ENCODE results near the gene LRPAP1. TPM values are rescaled to one million over a fixed set of nuclear protein-coding genes. Genes with fewer than 3 reads are reported as not detected.

The LRPAP1 gene
- total and polyA plus RNA-seq, 7 donors = 25.2 to 127 (median 87.4) TPM

DNA sequence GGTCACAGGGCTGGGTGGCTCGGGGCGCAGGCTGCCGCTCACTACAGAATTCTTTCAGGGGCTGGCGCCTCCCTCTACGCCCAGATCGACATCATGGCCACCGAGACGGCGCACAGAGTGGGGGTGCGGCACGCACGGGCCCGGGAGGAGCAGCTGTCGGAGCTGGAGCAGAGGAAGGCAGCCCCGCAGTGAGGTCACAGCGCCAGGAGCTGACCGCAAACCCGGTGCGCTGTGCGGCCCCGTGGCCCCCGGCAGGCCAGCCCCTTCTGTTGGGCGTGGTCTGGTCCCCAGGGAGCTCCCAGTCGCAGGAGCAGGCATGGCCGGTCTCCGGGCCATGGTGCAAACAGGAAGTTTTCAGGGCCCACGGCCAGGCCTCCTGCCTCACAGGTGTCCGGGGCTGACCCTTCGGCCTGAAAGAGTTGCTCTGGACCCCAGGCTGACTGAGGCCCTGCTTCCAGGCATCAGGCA, 31.6 kb downstream of the LRPAP1 start:
- no peak for DNase-seq

DNA sequence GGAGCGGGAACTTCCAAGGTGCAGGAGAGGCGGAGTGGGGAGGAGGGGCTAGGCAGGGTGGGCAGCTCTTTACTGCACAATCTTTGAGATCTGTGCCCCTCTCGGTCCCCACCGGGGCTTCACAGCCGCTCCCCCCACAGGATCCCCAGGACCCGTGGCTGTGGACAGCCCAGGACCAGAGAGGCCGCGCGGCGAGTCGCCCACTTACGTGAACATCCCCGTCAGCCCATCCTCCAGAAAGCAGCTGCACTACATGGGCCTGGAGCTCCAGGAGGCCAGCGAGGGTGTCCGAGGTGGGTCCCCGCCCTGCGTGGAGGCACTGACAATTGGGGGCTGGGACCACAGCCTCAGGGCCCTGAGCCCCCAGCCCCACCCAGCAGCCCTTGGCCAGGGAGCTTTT, 32.1 kb downstream of the LRPAP1 start:
- no peak for DNase-seq
- H3K9me3 ChIP-seq = no peaks in the 10 kb centered on the region
- WGBS, 2 donors = 95 to 97% methylated on average over 17 of the region's 17 CpGs
- peaks cover 0 to 30% (median under 1%) of the 10 kb centered on the region in 4 donors for H3K36me3 ChIP-seq
- no peak overlapping the region for H3K4me3 ChIP-seq
- H3K4me1 ChIP-seq = no peaks in the 10 kb centered on the region
- no peak for TF ChIP-seq POLR2A (IDR thresholded peaks at IDR 0.05)
- TF ChIP-seq EP300 (IDR thresholded peaks at IDR 0.05) = no peak
- TF ChIP-seq, protein P1, sequence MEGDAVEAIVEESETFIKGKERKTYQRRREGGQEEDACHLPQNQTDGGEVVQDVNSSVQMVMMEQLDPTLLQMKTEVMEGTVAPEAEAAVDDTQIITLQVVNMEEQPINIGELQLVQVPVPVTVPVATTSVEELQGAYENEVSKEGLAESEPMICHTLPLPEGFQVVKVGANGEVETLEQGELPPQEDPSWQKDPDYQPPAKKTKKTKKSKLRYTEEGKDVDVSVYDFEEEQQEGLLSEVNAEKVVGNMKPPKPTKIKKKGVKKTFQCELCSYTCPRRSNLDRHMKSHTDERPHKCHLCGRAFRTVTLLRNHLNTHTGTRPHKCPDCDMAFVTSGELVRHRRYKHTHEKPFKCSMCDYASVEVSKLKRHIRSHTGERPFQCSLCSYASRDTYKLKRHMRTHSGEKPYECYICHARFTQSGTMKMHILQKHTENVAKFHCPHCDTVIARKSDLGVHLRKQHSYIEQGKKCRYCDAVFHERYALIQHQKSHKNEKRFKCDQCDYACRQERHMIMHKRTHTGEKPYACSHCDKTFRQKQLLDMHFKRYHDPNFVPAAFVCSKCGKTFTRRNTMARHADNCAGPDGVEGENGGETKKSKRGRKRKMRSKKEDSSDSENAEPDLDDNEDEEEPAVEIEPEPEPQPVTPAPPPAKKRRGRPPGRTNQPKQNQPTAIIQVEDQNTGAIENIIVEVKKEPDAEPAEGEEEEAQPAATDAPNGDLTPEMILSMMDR (IDR thresholded peaks at IDR 0.05) = no peak
- no peak for TF ChIP-seq POLR2AphosphoS5 (IDR thresholded peaks at IDR 0.05)
- H3K27ac ChIP-seq = no peak overlapping the region
- H3K27me3 ChIP-seq = peaks cover 0 to 19% (median 12%) of the 10 kb centered on the region in 3 donors
- intact Hi-C loops (cut with DNase I) = no loop called here

More for the DNA sequence above, 31.6 kb downstream of the LRPAP1 start:
- H3K36me3 ChIP-seq = peaks cover 0 to 36% (median 3%) of the 10 kb centered on the region in 4 donors
- no peak overlapping the region for H3K27ac ChIP-seq
- H3K4me1 ChIP-seq = no peaks in the 10 kb centered on the region
- H3K9me3 ChIP-seq = no peaks in the 10 kb centered on the region
- TF ChIP-seq EP300 (IDR thresholded peaks at IDR 0.05) = no peak
- TF ChIP-seq POLR2AphosphoS5 (IDR thresholded peaks at IDR 0.05) = no peak
- TF ChIP-seq, protein P1 (IDR thresholded peaks at IDR 0.05) = no peak
- no peak for TF ChIP-seq POLR2A (IDR thresholded peaks at IDR 0.05)
- WGBS, 2 donors = 93% methylated on average over 29 of the region's 29 CpGs
- H3K27me3 ChIP-seq = peaks cover 0 to 14% (median 7%) of the 10 kb centered on the region in 3 donors
- intact Hi-C loops (cut with DNase I) = no loop called here
- no peak overlapping the region for H3K4me3 ChIP-seq

DNA sequence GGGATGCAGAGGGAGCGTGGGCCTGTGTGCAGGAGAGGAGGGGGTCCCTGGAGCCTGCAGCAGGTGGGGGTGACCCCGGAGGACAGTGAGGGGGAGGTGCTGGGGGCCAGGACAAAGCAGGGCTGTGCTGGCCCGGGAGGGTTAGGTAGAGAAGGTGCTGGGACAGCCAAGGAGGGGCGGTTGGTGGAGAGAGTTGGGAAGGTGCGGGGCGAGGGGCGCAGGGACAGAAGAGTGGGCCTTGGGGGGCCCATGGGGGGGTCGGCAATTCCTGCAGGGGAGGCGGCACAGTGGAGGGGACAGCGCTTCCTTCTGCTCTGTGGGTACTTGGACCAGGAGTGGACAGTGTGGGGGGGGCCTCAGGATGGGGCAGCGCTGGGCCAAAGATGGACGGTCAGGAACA, 32.5 kb downstream of the LRPAP1 start:
- Histone ChIP-seq H3K27ac (no peak overlapping the region), H3K36me3 (peaks cover 0 to 27% (median 0%) of the 10 kb centered on the region in 4 donors), H3K27me3 (peaks cover 0 to 23% (median 15%) of the 10 kb centered on the region in 3 donors), H3K4me3 (no peak overlapping the region), H3K9me3 (no peaks in the 10 kb centered on the region), H3K4me1 (no peaks in the 10 kb centered on the region)
- DNase-seq = no peak
- WGBS, 2 donors = 90 to 93% methylated on average over 12 of the region's 12 CpGs
- intact Hi-C loops (cut with DNase I) = no loop called here
- TF ChIP-seq POLR2A (IDR thresholded peaks at IDR 0.05) (no peak), EP300 (IDR thresholded peaks at IDR 0.05) (no peak), POLR2AphosphoS5 (IDR thresholded peaks at IDR 0.05) (no peak)
- TF ChIP-seq, protein P1 (IDR thresholded peaks at IDR 0.05) = no peak

DNA sequence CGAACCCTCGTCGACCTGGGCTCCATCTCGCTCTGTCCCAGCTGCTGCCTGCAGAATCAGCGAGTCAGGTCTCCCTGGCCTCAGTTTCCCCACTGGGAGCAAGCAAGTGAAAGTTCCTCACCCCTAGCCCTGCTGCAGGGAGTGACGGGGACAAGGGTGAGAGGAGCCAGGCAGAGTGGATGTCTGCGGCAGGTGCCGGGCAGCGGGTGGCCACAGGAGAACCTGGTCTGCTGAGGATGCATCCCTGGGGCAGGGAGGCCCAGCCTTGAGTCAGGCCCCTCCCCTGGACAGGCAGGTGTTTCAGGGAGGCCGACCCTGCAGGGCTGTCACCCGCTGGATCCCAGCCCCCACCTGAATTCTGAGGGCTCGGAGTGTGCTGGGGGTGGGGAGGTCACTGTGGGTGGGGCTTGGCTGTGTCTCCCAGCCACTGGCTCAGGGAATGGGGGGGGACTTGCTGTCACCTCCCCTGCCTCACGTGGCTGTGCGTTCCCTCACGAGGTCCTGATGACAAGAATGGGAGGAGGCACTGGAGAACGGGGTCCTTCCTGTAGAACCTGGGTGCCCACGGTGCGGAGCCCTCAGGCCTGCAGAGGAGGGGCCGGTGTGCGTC, 33.2 kb downstream of the LRPAP1 start:
- Histone ChIP-seq H3K27ac (no peak overlapping the region), H3K4me3 (no peak overlapping the region), H3K9me3 (no peaks in the 10 kb centered on the region), H3K36me3 (peaks cover 0 to 25% (median 0%) of the 10 kb centered on the region in 4 donors), H3K4me1 (no peaks in the 10 kb centered on the region), H3K27me3 (peaks cover 0 to 30% (median 20%) of the 10 kb centered on the region in 3 donors)
- WGBS, 2 donors = 78 to 87% methylated on average over 20 of the region's 20 CpGs
- no peak for DNase-seq
- intact Hi-C loops (cut with DNase I) = no loop called here
- TF ChIP-seq, protein P1 (IDR thresholded peaks at IDR 0.05) = no peak
- TF ChIP-seq POLR2AphosphoS5 (IDR thresholded peaks at IDR 0.05) (no peak), POLR2A (IDR thresholded peaks at IDR 0.05) (no peak), EP300 (IDR thresholded peaks at IDR 0.05) (no peak)

All from sigmoid colon (tissue), 7 donors.